Fibroblast of pulmonary artery (primary cell): ENCODE data around the gene ACOXL.

Source experiments
- DNase-seq: peaks from one replicate; pipeline ENCODE4 v3.0.0-alpha.2; 2010; ENCODE audit warnings: low read depth
- H3K4me3 ChIP-seq: replicated peaks from 2 replicates; pipeline ENCODE4 v1.5.1; 2011; ENCODE audit warnings: low read depth, mild to moderate bottlenecking, control low read depth, low read length, moderate library complexity
- CTCF ChIP-seq: IDR thresholded peaks from 2 replicates; pipeline ENCODE4 v1.5.1; 2011; ENCODE audit warnings: mild to moderate bottlenecking, control low read depth, low read length, inconsistent platforms; ENCODE audit errors: missing control alignments

ACOXL gene

GRCh38 chr2:111111101-111111755, 378.9 kb downstream of the ACOXL start:
- H3K4me3 ChIP-seq = no peak overlapping the region
- DNase-seq = no peak
- TF ChIP-seq CTCF = no peak

GRCh38 chr2:111113838-111114237, 381.5 kb downstream of the ACOXL start:
- no peak for DNase-seq
- no peak for TF ChIP-seq CTCF
- H3K4me3 ChIP-seq = no peak overlapping the region

- TF ChIP-seq CTCF = no peak
- H3K4me3 ChIP-seq = no peak overlapping the region
- no peak for DNase-seq
These were observed 383.8 kb downstream of the ACOXL start for GRCh38 chr2:111116011-111116746.

GRCh38 chr2:111116843-111117597, 384.6 kb downstream of the ACOXL start:
- TF ChIP-seq CTCF = peak; percentile 95
- peak; percentile 76 for DNase-seq
- H3K4me3 ChIP-seq = peak overlapping the region; percentile 55

GRCh38 chr2:111117598-111118480, 385.5 kb downstream of the ACOXL start:
- no peak for TF ChIP-seq CTCF
- H3K4me3 ChIP-seq = peak overlapping the region; percentile 55
- peak; percentile 62 for DNase-seq

- peak overlapping the region; percentile 55 for H3K4me3 ChIP-seq
- no peak for TF ChIP-seq CTCF
- DNase-seq = no peak
These were observed 386.2 kb downstream of the ACOXL start for GRCh38 chr2:111118481-111118980.
